Renal pelvis (tissue), 4 donors: Measurements from ENCODE around the gene FAM107A. TPM values are rescaled to one million over a fixed set of nuclear protein-coding genes. Genes with fewer than 3 reads are reported as not detected.

Experiments used
- DNase-seq: peaks from one replicate; pipeline ENCODE4 v3.0.0-alpha.2; 2013
- polyA plus RNA-seq, 3 donors: library from polyadenylated mRNA; unstranded; fragments of 120-200 nt; gene quantifications; one replicate each; pipeline ENCODE4 v1.2.1, GENCODE V29; 2013; ENCODE audit not compliant: insufficient read length in 3 of 3

Gene FAM107A
- polyA plus RNA-seq, 3 donors = 3.5 to 4.4 (median 3.9) TPM

DNA sequence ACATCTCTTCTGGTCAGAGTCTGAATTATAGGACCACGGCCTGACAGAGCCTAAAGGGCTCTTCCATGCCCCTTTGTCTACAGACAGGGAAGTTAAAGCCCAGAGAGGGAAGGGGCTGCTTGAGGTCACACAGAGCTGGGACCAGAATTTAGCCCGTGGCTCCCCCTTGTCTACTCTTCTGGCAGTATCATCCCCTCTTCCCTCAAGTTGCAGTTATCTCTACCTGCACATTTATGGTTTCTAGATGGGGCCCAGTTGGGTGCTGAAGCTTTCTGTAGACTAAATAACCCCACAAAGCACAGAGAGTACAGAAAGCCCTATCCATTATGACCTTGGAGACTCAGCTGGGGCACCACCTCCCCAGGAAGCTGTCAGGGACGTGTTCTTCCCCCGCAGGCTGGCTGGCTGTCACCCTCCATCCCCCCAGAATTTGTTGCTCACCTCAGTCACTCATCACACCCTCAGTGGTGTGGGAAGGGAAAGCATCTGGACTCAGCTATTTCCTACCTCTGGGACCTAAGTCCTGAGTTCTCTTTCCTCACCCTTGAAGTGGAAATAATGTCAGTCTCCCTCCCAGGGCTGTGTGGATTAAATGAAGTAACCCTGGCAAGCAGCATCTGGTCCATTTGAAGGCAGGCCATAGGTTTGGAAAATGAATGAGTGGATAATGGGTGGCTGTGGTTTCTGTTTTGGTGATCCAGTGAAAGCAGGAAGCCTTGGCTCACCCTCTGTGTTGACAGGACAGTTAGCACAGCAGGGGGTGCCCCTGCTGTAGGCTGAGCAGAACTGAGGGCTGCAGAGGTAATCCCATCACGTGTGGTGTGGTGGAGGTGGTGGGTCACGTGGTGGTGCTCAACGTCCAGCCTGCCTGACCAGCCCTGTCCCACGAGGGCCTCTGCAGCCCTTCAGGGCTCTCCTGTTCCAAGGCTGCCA, 56.5 kb downstream of the FAM107A start:
- no peak for DNase-seq

DNA sequence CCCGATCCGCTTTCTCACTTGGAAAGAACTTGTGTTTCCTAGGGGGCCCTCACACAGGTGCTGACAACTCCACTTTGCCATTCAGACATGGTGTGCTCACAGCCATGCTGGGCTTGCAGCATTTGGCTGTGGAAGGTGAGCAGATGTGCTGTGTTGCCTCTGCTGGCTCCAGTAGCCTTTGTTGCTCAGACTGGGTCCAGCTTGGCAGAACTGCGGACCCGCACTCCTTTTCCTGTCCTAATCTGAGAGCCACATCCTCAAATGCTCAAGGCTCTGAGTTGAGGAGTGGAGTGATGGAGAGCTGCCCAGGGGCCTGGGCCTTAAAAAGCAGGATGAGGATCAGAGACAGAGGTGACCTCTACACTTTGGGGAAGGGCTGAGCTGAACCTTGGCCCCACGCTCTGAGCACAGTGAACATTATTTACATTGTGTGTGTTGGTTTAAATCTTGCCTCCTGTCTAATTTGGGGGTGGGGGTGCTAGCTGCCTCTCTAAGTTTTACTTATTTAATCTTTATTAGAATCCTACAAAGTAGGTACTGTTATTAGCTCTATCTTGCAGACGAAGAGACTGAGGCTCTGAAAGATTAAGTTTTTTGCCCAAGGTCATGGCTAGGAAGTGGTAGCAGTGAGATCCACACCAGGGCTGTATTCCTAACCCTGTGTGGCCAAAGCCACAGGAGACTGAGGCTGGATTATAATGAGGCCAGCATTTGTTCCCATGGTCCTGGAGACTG, 57.4 kb downstream of the FAM107A start:
- DNase-seq = no peak

DNA sequence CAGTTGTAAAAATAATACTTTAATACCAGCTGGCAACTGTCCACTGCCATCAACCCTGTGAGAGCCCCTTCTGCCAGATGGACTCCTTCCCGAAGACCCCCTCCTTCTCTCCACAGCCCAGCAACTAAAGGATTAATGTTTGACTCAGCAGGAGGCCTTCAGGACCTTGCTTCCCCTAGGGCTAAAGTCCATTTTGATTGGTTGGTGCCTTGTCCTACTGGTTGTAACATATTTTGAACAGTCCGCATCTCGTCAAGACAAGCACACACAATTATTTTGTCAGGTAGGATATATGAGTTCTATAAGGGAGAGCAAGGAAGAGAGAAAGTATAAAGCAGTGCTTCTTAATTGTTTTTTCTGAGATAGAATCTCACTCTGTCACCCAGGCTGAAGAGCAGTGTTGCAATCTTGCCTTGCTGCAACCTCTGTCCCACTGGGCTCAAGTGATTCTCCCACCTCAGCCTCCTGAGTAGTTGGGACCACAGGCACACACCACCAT, 58.9 kb downstream of the FAM107A start:
- DNase-seq = peak; percentile 63

DNA sequence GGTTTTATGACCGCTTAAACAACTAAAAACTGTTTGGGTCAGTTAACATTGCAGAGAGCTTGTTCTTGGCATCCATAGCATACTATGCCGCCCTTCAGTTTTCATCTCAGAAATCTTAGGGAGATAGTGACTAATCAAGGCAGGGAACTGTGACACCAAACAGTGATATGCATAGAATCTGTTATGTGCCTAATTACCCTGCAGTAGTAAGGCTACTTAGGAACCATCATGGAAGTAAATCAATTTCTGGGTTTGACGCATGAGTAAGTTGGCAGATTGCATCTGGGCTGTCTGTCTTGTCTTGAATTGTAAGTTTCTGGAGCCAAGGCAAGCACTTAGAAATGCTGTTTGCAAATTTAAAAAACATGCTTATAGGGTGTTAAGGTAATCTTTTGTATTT, 62.8 kb downstream of the FAM107A start:
- DNase-seq = no peak

Other genes starting within 250 kb of the FAM107A start
- gene PXK, start 244.5 kb downstream of the FAM107A start, polyA plus RNA-seq = 10 to 100 TPM; 21.8 to 37.2 (median 32.9) TPM
- 100 to 1,000 TPM; 102 to 124 (median 104) TPM for gene PDHB, start 143.6 kb downstream of the FAM107A start, polyA plus RNA-seq
- gene KCTD6, start 85.3 kb downstream of the FAM107A start, polyA plus RNA-seq = 10 to 100 TPM; 29.7 to 37.6 (median 35.1) TPM
- gene ACOX2, start 40.2 kb downstream of the FAM107A start, polyA plus RNA-seq = 10 to 100 TPM; 37.2 to 42.3 (median 37.3) TPM
- gene FAM3D, start 89.4 kb upstream of the FAM107A start, polyA plus RNA-seq = 1 to 10 TPM; 1.7 to 2.5 (median 1.9) TPM